ENCODE data around the gene CFL2. TPM values are rescaled to one million over a fixed set of nuclear protein-coding genes. Genes with fewer than 3 reads are reported as not detected.

The CFL2 gene
- total RNA-seq, 4 donors from 2014 or later, result 4.5 to 58.7 (median 10.0) TPM

- H3K4me1 ChIP-seq, result peaks cover 0 to 10% (median 8%) of the 10 kb centered on the region in 3 donors
- H3K9me3 ChIP-seq, result no peaks in the 10 kb centered on the region
- intact Hi-C loops (cut with DNase I), result no loop called here
- no peak for DNase-seq
- no peak overlapping the region for H3K27ac ChIP-seq
- WGBS, 2 donors, result 70 to 71% methylated on average over 4 of the region's 4 CpGs
- H3K27me3 ChIP-seq, result no peaks in the 10 kb centered on the region
- no peaks in the 10 kb centered on the region for H3K36me3 ChIP-seq
- no peak overlapping the region for H3K4me3 ChIP-seq
- TF ChIP-seq POLR2A (IDR thresholded peaks at IDR 0.05) (no peak), CTCF (IDR thresholded peaks at IDR 0.05) (no peak)
These were observed 22.0 kb downstream of the CFL2 start for GRCh38 chr14:34692348-34692747.

DNA sequence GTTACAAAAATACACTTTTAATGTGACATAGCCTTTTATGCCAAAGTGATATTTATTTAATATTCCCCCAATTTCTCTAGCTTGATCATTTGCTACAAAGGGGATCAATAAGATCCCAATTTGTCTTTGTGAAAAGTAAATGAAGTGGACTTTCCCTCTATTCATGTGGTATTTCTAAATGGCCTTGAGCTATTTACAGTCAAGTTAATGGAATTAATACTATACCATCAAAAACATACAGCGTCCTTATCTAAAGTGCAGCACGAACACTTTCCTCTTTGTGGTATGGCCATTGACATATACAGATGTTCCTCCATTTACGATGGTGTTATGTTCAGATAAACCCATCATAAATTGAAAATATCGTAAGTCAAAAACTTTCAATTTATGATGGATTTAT is 23.2 kb downstream of the CFL2 start:
- intact Hi-C loops (cut with DNase I), result no loop called here

GRCh38 chr14:34688470-34689206 is 25.8 kb downstream of the CFL2 start:
- Histone ChIP-seq H3K27ac (no peak overlapping the region), H3K36me3 (no peaks in the 10 kb centered on the region), H3K9me3 (no peaks in the 10 kb centered on the region), H3K27me3 (no peaks in the 10 kb centered on the region), H3K4me1 (peaks cover 0 to 10% (median 6%) of the 10 kb centered on the region in 3 donors), H3K4me3 (no peak overlapping the region)
- intact Hi-C loops (cut with DNase I), result no loop called here
- WGBS, 2 donors, result 68 to 73% methylated on average over 3 of the region's 3 CpGs
- TF ChIP-seq POLR2A (IDR thresholded peaks at IDR 0.05) (no peak), CTCF (IDR thresholded peaks at IDR 0.05) (no peak)
- no peak for DNase-seq

More for the DNA sequence above, 23.2 kb downstream of the CFL2 start:
- no peaks in the 10 kb centered on the region for H3K9me3 ChIP-seq
- H3K36me3 ChIP-seq, result no peaks in the 10 kb centered on the region
- WGBS, 2 donors, result 88 to 89% methylated on average over 4 of the region's 4 CpGs
- no peak overlapping the region for H3K4me3 ChIP-seq
- no peaks in the 10 kb centered on the region for H3K27me3 ChIP-seq
- H3K27ac ChIP-seq, result no peak overlapping the region
- H3K4me1 ChIP-seq, result peaks cover 0 to 10% (median 8%) of the 10 kb centered on the region in 3 donors
- no peak for TF ChIP-seq CTCF (IDR thresholded peaks at IDR 0.05)
- no peak for TF ChIP-seq POLR2A (IDR thresholded peaks at IDR 0.05)
- DNase-seq, result no peak

- Histone ChIP-seq H3K9me3 (no peaks in the 10 kb centered on the region), H3K27me3 (no peaks in the 10 kb centered on the region), H3K36me3 (no peaks in the 10 kb centered on the region), H3K4me1 (no peaks in the 10 kb centered on the region), H3K4me3 (no peak overlapping the region), H3K27ac (no peak overlapping the region)
- no peak for DNase-seq
- 68 to 78% methylated on average over 7 of the region's 7 CpGs for WGBS, 2 donors
- intact Hi-C loops (cut with DNase I), result no loop called here
- no peak for TF ChIP-seq POLR2A (IDR thresholded peaks at IDR 0.05)
- TF ChIP-seq CTCF (IDR thresholded peaks at IDR 0.05), result no peak
These were observed 28.5 kb downstream of the CFL2 start for GRCh38 chr14:34685819-34686428.

DNA sequence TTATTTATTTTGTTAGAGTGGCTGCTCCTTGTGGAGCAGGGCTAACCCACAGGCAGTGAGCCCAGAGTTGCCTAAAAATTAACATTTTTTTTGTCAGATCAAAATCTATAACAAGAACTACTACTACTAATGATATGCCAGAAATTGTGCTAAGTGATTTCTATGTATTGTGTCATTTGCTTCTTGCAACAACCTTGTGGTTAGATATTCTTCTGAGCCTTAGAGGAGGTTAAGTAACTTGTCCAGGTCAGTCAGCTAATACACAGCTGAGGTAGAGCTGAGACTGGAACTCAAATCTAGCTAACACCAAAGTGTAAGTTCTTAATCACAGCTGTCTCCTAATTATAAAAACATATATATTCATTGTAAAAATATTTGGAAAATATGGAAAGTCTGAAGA is 29.8 kb downstream of the CFL2 start:
- no peak overlapping the region for H3K27ac ChIP-seq
- H3K27me3 ChIP-seq, result no peaks in the 10 kb centered on the region
- no peaks in the 10 kb centered on the region for H3K9me3 ChIP-seq
- H3K36me3 ChIP-seq, result no peaks in the 10 kb centered on the region
- H3K4me1 ChIP-seq, result no peaks in the 10 kb centered on the region
- intact Hi-C loops (cut with DNase I), result no loop called here
- no peak for DNase-seq
- H3K4me3 ChIP-seq, result no peak overlapping the region
- TF ChIP-seq CTCF (IDR thresholded peaks at IDR 0.05) (no peak), POLR2A (IDR thresholded peaks at IDR 0.05) (no peak)

Measured in esophagus squamous epithelium (tissue), 5 donors.